HUES6 (cell line): ENCODE data around the gene PPARG.

Experiments used
- H3K27ac ChIP-seq: 2 replicates; pipeline ENCODE4 v1.7.0; 2013; ENCODE audit warnings: low read depth, mild to moderate bottlenecking, low read length, inconsistent platforms
- H3K27me3 ChIP-seq: 2 replicates; pipeline ENCODE4 v1.6.1; 2013; ENCODE audit warnings: low read length; ENCODE audit not compliant: control insufficient read depth, insufficient read depth
- H3K36me3 ChIP-seq: 2 replicates; pipeline ENCODE4 v1.6.1; 2013; ENCODE audit warnings: low read length; ENCODE audit not compliant: control insufficient read depth, insufficient read depth
- H3K4me1 ChIP-seq: 2 replicates; pipeline ENCODE4 v1.6.1; 2013; ENCODE audit warnings: low read length; ENCODE audit not compliant: control insufficient read depth, insufficient read depth
- H3K4me3 ChIP-seq: 2 replicates; pipeline ENCODE4 v1.5.1; 2013; ENCODE audit warnings: low read depth, low read length
- H3K9ac ChIP-seq: one replicate; pipeline ENCODE4 v1.6.1; 2013; ENCODE audit warnings: mild to moderate bottlenecking, low read length
- H3K9me3 ChIP-seq: 2 replicates; pipeline ENCODE4 v1.6.1; 2013; ENCODE audit warnings: low read depth, low read length; ENCODE audit not compliant: control insufficient read depth, insufficient read depth

Gene PPARG

GRCh38 chr3:12437221-12437605, 148.3 kb downstream of the PPARG start:
- no peak overlapping the region for H3K27ac ChIP-seq

GRCh38 chr3:12437861-12438260, 149.0 kb downstream of the PPARG start:
- H3K4me3 ChIP-seq = no peak overlapping the region
- peaks cover 9% of the 10 kb centered on the region; the same call in 1 of the 2 replicates for H3K27me3 ChIP-seq
- H3K36me3 ChIP-seq = no peaks in the 10 kb centered on the region
- no peaks in the 10 kb centered on the region for H3K4me1 ChIP-seq
- no peak overlapping the region for H3K27ac ChIP-seq
- no peaks in the 10 kb centered on the region for H3K9me3 ChIP-seq
- no peak overlapping the region for H3K9ac ChIP-seq

More at GRCh38 chr3:12437221-12437605, 148.3 kb downstream of the PPARG start:
- Histone ChIP-seq H3K4me3 (no peak overlapping the region), H3K4me1 (no peaks in the 10 kb centered on the region), H3K36me3 (no peaks in the 10 kb centered on the region), H3K27me3 (peaks cover 3% of the 10 kb centered on the region; the same call in 1 of the 2 replicates), H3K9me3 (no peaks in the 10 kb centered on the region), H3K9ac (no peak overlapping the region)

- no peak overlapping the region for H3K9ac ChIP-seq
- no peaks in the 10 kb centered on the region for H3K9me3 ChIP-seq
- no peak overlapping the region for H3K4me3 ChIP-seq
- peaks cover 4% of the 10 kb centered on the region; the same call in 1 of the 2 replicates for H3K4me1 ChIP-seq
- H3K27me3 ChIP-seq = peaks cover 13% of the 10 kb centered on the region
- H3K27ac ChIP-seq = no peak overlapping the region
- H3K36me3 ChIP-seq = no peaks in the 10 kb centered on the region
These were observed 149.4 kb downstream of the PPARG start for GRCh38 chr3:12438318-12438717.

GRCh38 chr3:12439161-12439940, 150.5 kb downstream of the PPARG start:
- no peak overlapping the region for H3K4me3 ChIP-seq
- H3K27me3 ChIP-seq = peaks cover 23% of the 10 kb centered on the region
- no peaks in the 10 kb centered on the region for H3K36me3 ChIP-seq
- no peak overlapping the region for H3K9ac ChIP-seq
- H3K9me3 ChIP-seq = no peaks in the 10 kb centered on the region
- H3K27ac ChIP-seq = no peak overlapping the region
- peaks cover 6% of the 10 kb centered on the region for H3K4me1 ChIP-seq

- Histone ChIP-seq H3K9me3 (no peaks in the 10 kb centered on the region), H3K9ac (no peak overlapping the region), H3K4me3 (no peak overlapping the region), H3K27me3 (peaks cover 23% of the 10 kb centered on the region), H3K4me1 (peaks cover 20% of the 10 kb centered on the region), H3K36me3 (no peaks in the 10 kb centered on the region), H3K27ac (no peak overlapping the region)
These were observed 152.3 kb downstream of the PPARG start for GRCh38 chr3:12440927-12441714.

GRCh38 chr3:12442654-12443501, 154.0 kb downstream of the PPARG start:
- H3K27me3 ChIP-seq = peaks cover 25% of the 10 kb centered on the region

GRCh38 chr3:12443781-12444522, 155.1 kb downstream of the PPARG start:
- Histone ChIP-seq H3K9me3 (no peaks in the 10 kb centered on the region), H3K4me3 (no peak overlapping the region), H3K27ac (no peak overlapping the region), H3K9ac (no peak overlapping the region), H3K4me1 (peaks cover 20% of the 10 kb centered on the region), H3K27me3 (peaks cover 25% of the 10 kb centered on the region), H3K36me3 (no peaks in the 10 kb centered on the region)

More at GRCh38 chr3:12442654-12443501, 154.0 kb downstream of the PPARG start:
- Histone ChIP-seq H3K4me3 (no peak overlapping the region), H3K9ac (no peak overlapping the region), H3K27ac (no peak overlapping the region), H3K4me1 (peaks cover 20% of the 10 kb centered on the region), H3K36me3 (no peaks in the 10 kb centered on the region), H3K9me3 (no peaks in the 10 kb centered on the region)

GRCh38 chr3:12444582-12445471, 156.0 kb downstream of the PPARG start:
- Histone ChIP-seq H3K4me1 (peaks cover 20% of the 10 kb centered on the region), H3K27ac (no peak overlapping the region), H3K36me3 (no peaks in the 10 kb centered on the region), H3K9ac (no peak overlapping the region), H3K9me3 (no peaks in the 10 kb centered on the region), H3K27me3 (peaks cover 25% of the 10 kb centered on the region), H3K4me3 (peak overlapping the region; percentile 26; the same call in 1 of the 2 replicates)

- H3K27me3 ChIP-seq = peaks cover 25% of the 10 kb centered on the region
- H3K9ac ChIP-seq = no peak overlapping the region
- H3K4me1 ChIP-seq = peaks cover 20% of the 10 kb centered on the region
- H3K27ac ChIP-seq = no peak overlapping the region
- H3K9me3 ChIP-seq = no peaks in the 10 kb centered on the region
- H3K36me3 ChIP-seq = no peaks in the 10 kb centered on the region
- no peak overlapping the region for H3K4me3 ChIP-seq
These were observed 156.8 kb downstream of the PPARG start for GRCh38 chr3:12445523-12446240.
